GM18861 (cell line): ENCODE data around the gene CYBC1.
"Not testable (repeated sequence)": the region's sequence is repeated elsewhere in the genome, so short reads cannot be mapped to it uniquely, and the experiment has no call there.

ENCODE experiments used
- ATAC-seq: cut with Tn5 transposase; IDR thresholded peaks from one replicate; pipeline ENCODE4 v1.9.1; 2021; ENCODE audit not compliant: unreplicated experiment

The CYBC1 gene

DNA sequence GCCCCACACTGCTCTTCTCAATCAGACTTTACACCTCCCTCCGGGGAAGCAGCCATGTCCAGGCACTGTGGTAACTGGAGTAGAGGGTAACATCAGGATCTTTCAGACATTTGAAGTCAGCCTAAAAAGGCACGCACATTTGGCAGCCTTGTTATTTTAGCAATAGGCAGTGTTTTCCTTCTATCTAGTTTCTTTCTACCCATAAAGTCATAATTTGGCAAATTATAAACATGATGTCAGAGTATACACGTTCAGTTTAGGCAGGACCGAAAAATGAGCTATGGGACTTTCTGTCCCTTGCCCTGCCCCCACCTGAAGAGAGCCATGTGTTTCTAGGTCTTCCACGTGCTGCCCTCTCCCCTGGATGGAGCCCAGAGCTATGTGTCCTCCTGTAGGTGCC, 29.1 kb upstream of the CYBC1 start:
- ATAC-seq, result no peak

DNA sequence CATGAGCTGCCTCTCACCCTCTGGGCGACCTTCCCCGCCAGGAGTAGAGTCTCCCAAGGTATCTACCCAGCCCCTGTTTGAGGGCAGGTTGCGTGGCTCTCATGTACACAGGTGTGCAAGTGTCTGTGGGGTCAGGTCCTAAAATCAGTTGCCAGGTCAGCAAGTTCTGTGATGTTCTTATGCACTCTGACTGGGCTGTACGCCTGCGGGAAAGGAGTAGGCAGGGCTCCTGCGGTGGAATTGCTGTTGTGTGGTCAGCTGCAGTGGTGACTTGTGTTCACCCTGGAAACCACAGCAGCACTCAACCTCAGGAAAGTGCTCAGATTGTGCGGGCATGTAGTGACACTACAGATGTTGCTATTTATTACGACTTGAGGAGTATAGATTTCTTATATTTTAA, 27.4 kb upstream of the CYBC1 start:
- no peak for ATAC-seq

- ATAC-seq, result no peak
Observed at GRCh38 chr17:82475458-82475857, 24.9 kb upstream of the CYBC1 start.

DNA sequence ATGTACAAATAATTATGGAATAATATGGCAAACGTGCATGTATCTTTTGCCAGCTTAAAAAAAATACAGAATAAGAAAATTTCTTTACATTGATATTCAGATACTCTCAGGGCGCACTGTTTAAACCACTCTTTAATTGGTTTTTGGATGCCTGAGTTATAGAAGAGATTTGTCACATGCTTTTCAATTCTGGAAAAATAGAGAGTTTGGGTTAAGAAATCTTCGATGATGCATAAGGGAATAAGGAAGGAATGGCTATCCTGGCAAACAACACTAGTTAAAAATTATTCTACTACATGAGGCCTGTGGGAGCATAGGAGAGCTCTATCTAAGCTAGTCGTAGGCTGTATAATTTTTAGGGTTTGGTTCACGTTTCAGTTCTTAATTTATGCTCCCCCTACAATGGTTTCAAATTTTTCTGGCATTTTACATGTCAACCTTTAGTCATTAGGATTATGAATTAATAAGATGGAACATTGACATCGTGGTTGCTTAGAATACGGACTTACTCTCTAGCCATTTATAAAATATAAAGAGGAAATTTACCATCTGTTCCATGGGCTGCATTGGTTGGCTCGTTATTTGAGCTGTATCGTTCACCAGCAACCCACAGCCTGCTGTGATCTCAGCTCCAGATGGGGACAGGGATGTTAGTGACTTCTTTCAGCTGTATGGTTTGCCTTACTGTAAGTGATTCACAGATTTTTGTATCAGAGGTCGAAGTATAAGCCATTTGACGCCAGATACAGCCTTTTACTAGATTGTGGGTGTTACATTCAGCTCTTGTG, 23.9 kb upstream of the CYBC1 start:
- no peak for ATAC-seq

DNA sequence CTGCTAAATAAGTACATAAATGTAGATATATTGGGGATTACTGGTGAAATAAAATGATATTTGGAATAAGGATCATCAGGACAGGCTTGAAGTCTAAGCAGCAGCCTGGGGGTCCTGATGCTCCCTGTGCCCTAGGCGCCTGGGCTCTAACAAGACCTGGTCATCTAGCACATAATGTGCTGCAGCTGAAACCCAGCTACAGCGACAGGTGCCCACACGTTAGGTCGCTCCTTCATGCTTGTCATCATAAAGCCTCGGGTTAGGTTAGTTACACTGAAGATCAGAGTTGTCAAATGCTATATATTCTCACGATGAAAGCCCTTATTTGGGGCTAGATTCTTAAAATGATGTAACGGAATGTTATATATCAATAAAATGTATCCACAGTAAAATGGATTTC, 19.5 kb upstream of the CYBC1 start:
- no peak for ATAC-seq

- ATAC-seq, result no peak
Observed at GRCh38 chr17:82468692-82469091, 18.1 kb upstream of the CYBC1 start.

DNA sequence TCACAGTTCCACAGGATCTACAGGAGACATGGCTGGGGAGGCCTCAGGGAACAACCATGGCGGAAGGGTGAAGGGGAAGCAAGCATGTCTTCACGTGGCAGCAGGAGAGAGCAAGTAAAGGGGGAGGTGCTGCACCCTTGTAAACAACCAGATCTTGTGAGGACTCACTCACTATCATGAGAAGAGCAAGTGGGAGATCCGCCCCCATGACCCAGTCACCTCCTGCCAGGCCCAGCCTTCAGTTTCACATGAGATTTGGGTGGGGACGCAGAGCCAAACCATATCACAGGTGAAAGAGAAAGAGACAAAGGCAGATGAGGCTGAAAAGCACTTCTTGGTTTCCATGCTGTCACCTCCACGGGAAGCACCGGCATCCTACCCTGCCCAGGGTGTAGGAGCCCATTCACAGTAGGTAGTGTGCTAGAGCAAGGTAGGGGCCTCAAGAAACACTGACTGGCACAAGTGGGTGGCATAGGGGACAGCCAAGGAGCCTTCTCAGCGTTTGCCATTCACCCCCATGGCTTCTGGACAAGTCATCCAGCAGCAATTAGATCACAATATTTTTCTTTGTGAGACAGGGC, 14.6 kb upstream of the CYBC1 start:
- no peak for ATAC-seq

DNA sequence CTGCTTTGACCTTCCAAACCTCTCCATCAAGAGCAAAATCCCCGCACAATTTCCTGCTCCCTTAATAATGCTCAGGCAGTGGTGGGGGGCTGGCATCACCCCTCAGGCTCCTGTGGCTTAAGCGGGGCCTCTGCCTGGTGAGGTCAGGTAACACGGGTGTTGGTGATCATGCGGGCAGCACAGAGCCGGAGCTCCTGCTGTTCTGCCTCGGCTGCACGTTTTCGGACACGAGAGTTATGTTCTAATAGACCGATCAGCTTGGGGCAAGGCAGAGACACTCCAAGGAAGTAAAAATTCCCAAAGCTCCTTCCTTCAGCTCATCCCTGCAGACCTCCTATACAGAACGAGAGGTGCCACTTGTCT, 14.0 kb upstream of the CYBC1 start:
- no peak for ATAC-seq

DNA sequence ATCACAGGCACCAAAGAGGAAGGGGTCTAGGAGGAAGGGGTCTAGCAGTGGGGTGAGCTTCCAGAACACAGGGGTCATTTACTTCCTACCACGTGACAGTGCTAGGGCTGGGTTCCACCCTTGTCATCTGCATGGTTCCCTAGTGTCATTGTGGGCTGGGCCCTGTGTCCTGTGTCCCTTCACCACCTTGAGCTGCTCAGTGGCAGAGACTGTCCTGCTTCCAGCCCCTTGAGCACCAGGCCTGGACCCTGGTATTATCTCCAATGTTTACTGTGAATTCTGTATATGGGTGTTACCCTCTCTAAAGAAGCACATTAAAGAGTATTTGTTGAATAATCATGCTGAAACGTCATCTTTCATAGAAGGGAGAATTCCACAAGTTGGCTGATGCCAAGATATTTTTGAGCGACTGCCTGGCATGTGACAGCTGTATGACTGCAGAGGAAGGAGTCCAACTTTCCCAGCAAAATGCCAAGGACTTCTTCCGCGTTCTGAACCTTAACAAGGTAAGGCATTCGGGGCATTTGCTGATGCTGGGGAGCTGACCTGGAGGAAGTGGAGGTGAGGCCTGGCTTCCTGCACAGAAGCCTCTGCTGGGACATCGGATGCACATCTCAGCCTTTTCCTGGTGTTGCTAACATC, 13.5 kb upstream of the CYBC1 start:
- ATAC-seq, result no peak

DNA sequence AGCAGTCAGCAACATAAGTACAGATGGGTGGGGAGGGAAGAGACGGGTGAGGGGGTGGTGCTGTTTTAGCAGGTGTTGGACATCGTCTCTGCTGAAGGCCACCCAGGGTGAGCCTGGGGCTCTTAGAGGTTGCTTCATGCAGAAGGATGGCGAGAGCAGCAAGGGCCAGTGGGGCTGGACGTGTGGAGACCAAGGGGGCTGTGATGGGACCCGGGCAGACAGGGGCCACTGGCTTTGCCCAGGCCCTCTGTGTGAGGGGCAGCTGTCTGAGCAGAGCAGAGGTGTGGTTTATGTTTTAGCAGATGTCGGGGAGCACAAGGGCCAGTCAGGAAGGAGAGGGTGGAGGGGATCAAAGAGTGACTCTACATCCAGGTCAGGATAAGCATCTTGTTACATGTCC, 12.8 kb upstream of the CYBC1 start:
- no peak for ATAC-seq

GRCh38 chr17:82461827-82462524, 11.4 kb upstream of the CYBC1 start:
- ATAC-seq, result no peak

DNA sequence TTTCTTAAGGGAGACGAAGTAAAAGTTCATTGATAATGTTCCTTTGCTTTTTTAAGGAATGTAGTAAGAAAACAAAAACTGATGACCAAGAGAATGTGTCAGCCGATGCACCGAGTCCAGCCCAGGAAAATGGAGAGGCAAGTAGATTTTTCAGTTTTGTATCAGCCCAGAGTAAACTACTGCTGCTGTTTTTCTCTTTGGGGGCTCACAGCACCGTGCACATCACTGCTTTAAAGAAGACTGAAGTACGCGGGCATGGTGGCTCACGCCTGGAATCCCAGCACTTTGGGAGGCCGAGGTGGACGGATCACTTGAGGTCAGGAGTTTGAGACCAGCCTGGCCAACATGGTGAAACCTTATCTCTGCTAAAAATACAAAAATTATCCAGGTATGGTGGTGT, 9.4 kb upstream of the CYBC1 start:
- not testable (repeated sequence) for ATAC-seq

- peak; percentile 4 for ATAC-seq
Observed at GRCh38 chr17:82458885-82459424, 8.4 kb upstream of the CYBC1 start.

DNA sequence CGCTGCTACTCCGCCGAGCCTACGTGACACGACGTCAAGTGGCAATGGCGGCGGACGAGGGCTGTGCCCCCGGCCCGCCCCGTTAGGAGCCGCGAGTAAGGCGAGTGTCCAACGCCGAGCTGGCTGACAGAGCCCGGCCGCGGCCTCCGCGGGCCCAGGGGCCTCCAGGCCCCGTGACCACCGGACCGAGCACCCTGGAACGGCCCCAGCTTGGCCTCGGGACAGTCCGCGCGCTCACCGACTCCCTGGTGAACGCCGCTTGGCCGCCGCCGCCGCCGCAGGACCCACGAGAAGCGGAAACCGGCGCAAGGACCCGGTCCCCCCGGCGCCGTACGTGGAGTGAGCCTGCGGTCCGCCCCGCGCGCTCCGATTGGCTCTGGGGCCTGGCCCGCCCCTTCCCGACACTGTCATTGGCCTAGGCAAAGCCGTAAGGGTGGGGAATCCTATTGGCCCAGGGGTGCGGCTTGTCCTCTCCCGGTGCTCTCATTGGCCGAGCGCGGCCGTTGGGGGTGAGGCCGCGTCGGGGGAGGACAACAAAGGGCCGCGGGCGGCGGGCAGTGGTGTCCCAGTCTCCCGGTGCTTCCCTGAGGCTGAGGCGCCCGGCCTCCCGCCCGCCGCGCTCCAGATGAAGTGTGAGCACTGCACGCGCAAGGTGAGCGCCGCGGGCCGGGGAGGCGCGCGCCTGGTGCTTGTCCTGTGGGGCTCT, 7.8 kb upstream of the CYBC1 start, which contains the start of gene NARF:
Gene NARF, plus strand, starts transcription at position 563 of the 706 bp plus-strand sequence. Its CDS starts 63 bp downstream, at position 626.
- ATAC-seq, result peak; percentile 81

GRCh38 chr17:82457929-82458178, 7.3 kb upstream of the CYBC1 start:
- ATAC-seq, result no peak

DNA sequence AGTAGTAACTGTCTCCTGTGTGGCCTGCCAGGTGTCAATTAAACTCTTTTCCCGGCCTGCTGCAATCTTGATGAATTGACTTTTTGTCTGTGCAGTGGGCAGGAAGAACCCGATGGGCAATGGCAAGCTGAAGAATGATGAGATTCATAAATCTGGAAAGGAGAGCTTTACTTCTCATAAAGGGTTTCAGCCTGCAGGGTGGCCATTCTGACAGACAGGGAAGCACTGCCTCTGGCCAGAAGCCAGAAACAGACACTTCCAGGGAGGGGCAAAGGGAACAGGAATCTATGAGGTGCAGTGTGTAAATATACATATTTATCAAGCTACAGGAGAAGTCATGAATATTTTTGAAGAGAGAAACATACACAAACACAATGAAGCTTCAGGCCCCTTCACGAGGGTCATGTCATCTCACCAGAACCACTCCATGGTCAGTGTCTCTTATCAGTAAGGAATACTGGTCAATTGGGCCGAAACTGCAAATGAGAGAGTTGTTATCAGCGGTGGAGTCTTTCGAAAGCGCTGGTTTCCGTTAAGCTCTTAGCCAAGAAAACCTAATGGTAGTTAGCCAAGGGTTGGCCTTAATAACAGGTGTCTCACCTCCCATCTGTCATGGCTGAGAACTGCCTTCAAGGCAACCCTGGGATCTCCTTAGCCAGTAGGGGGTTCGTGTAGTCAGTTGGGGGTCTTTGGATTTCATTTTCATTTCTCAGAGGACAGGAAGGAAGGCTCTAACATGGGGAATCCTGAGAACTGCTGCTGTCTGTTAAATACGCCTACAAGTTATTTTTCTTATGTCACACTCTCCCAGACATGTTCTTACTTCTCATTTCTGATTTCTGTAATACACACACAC, 6.7 kb upstream of the CYBC1 start:
- ATAC-seq, result no peak

- not testable (repeated sequence) for ATAC-seq
Observed at GRCh38 chr17:82453706-82454105, 3.2 kb upstream of the CYBC1 start.

DNA sequence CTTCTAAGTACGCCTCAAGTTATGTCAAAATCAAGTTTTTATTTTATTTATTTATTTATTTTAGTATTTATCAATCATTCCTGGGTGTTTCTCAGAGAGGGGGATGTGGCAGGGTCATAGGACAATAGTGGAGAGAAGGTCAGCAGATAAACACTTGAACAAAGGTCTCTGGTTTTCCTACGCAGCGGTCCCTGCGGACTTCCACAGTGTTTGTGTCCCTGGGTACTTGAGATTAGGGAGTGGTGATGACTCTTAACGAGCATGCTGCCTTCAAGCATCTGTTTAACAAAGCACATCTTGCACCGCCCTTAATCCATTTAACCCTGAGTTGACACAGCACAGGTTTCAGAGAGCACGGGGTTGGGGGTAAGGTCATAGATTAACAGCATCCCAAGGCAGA, 2.6 kb upstream of the CYBC1 start:
- not testable (repeated sequence) for ATAC-seq

- ATAC-seq, result no peak
Observed at GRCh38 chr17:82452162-82452561, 1.6 kb upstream of the CYBC1 start.

DNA sequence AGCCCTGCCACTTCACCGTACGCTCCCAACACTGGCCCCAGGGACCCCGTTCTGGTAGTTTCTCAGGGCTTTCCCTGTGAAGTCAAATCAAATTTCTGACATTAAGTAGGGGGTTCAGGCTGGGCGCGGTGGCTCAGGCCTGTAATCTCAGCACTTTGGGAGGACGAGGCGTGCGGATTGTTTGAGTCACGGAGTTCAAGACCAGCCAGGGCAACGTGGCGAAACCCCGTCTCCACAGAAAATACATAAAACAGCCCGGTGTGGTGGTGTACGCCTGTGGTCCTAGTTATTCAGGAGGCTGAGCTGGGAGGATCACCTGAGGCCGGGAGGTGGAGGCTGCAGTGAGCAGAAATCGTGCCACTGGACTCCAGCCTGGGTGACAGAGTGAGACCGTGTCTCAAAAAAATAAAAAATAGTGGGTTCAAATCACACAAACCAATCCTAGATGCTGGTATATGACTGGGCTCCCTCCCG, 632 bp downstream of the CYBC1 start:
- no peak for ATAC-seq
